BE2C (cell line): ENCODE measurements around the gene DCTPP1.

Experiments
- DNase-seq: peaks from one replicate; pipeline ENCODE4 v3.0.0-alpha.2; 2020
- H3K27me3 ChIP-seq: fragments of 250-450 bp; sonication (Bioruptor Pico); 2 replicates; pipeline ENCODE4 v1.5.1; 2020; ENCODE audit warnings: mild to moderate bottlenecking
- H3K36me3 ChIP-seq: fragments of 250-450 bp; sonication (Bioruptor Pico); 2 replicates; pipeline ENCODE4 v1.5.1; 2020; ENCODE audit warnings: mild to moderate bottlenecking
- H3K4me1 ChIP-seq: fragments of 250-450 bp; sonication (Bioruptor Pico); 2 replicates; pipeline ENCODE4 v1.5.1; 2020
- H3K4me3 ChIP-seq: 2 replicates; pipeline ENCODE4 v1.5.1; 2011; ENCODE audit warnings: low read depth, low read length
- H3K9me3 ChIP-seq: fragments of 250-450 bp; sonication (Bioruptor Pico); 2 replicates; pipeline ENCODE4 v1.5.1; 2020
- TF ChIP-seq, protein P1 (sequence below): IDR thresholded peaks from 2 replicates; pipeline ENCODE4 v1.5.1; 2012; ENCODE audit warnings: mild to moderate bottlenecking, low read depth, low read length

The DCTPP1 gene

GRCh38 chr16:30377050-30377811 is 52.6 kb downstream of the DCTPP1 start:
- TF ChIP-seq, protein P1, sequence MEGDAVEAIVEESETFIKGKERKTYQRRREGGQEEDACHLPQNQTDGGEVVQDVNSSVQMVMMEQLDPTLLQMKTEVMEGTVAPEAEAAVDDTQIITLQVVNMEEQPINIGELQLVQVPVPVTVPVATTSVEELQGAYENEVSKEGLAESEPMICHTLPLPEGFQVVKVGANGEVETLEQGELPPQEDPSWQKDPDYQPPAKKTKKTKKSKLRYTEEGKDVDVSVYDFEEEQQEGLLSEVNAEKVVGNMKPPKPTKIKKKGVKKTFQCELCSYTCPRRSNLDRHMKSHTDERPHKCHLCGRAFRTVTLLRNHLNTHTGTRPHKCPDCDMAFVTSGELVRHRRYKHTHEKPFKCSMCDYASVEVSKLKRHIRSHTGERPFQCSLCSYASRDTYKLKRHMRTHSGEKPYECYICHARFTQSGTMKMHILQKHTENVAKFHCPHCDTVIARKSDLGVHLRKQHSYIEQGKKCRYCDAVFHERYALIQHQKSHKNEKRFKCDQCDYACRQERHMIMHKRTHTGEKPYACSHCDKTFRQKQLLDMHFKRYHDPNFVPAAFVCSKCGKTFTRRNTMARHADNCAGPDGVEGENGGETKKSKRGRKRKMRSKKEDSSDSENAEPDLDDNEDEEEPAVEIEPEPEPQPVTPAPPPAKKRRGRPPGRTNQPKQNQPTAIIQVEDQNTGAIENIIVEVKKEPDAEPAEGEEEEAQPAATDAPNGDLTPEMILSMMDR, result no peak
- no peaks in the 10 kb centered on the region for H3K9me3 ChIP-seq
- peaks cover 8% of the 10 kb centered on the region; the same call in 1 of the 2 replicates for H3K4me1 ChIP-seq
- peak overlapping the region; percentile 68 for H3K4me3 ChIP-seq
- DNase-seq, result no peak
- H3K36me3 ChIP-seq, result no peaks in the 10 kb centered on the region
- H3K27me3 ChIP-seq, result no peaks in the 10 kb centered on the region

DNA sequence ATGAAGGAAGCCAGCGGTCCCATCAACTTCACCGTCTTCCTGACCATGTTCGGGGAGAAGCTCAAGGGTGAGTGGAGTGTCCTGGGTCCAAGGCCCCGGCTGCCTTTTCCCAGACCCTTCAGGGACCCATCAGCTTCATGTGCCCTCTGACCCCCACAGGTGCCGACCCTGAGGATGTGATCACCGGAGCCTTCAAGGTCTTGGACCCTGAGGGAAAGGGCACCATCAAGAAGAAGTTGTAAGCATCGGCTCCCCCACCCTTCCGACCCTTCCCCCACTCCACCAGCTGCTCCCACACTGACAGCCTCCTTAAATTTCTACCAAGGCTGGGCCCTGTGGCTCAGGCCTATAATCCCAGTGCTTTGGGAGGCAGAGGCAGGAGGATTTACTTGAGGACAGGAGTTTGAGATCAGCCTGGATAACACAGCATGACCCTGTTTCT is 53.3 kb downstream of the DCTPP1 start:
- Histone ChIP-seq H3K27me3 (no peaks in the 10 kb centered on the region), H3K9me3 (no peaks in the 10 kb centered on the region), H3K4me3 (no peak overlapping the region), H3K36me3 (no peaks in the 10 kb centered on the region), H3K4me1 (peaks cover 10% of the 10 kb centered on the region)
- TF ChIP-seq, protein P1, result no peak
- DNase-seq, result no peak

DNA sequence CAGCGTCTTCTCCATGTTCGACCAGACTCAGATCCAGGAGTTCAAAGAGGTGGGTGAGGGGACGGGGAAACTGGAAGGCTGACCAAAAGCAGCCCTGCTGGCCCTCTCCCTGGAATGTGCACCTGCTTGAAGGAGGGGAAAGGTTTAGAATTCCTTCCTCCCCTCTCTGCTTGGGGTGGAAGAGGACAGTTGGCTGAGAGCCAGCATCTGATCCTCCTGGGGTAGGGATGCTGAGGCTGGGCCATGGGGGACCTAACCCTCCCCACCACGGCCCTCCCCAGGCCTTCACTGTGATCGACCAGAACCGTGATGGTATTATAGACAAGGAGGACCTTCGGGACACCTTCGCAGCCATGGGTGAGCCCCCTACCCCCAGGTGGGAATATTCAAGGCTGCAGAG is 54.0 kb downstream of the DCTPP1 start:
- TF ChIP-seq, protein P1, result no peak
- no peak overlapping the region for H3K4me3 ChIP-seq
- no peaks in the 10 kb centered on the region for H3K36me3 ChIP-seq
- no peak for DNase-seq
- H3K9me3 ChIP-seq, result no peaks in the 10 kb centered on the region
- H3K27me3 ChIP-seq, result no peaks in the 10 kb centered on the region
- peaks cover 9% of the 10 kb centered on the region for H3K4me1 ChIP-seq

DNA sequence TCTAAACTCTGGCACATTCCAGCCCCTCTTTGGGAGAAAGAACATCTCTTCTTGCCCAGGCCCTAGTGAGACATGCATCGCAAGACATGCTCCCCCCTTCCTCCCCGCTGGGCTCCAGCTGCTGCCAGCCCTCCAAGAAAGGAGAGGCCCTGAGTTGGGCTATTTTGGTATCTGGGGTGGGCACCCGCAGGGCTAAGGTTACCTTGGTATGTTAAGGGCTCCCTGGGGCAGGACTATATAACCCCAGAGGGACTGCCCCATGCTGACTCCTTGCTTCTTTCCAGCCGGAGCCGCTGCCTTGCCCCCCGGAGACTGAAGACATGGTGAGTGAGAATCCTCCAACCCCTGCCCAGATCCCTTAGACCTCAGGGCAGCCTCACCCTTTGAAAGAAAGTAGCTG is 55.3 kb downstream of the DCTPP1 start, which contains the start of gene MYL11:
Gene MYL11, plus strand, starts transcription at position 265 of the 400 bp plus-strand sequence. Its CDS starts 56 bp downstream, at position 321.
- DNase-seq, result no peak
- no peaks in the 10 kb centered on the region for H3K27me3 ChIP-seq
- TF ChIP-seq, protein P1, result no peak
- peaks cover 9% of the 10 kb centered on the region for H3K4me1 ChIP-seq
- no peaks in the 10 kb centered on the region for H3K36me3 ChIP-seq
- no peaks in the 10 kb centered on the region for H3K9me3 ChIP-seq
- no peak within 1 kb of the TSS for H3K4me3 ChIP-seq
